DMS79 (cell line): ENCODE measurements around the gene SOCS1.
"Not testable (repeated sequence)": the region's sequence is repeated elsewhere in the genome, so short reads cannot be mapped to it uniquely, and the experiment has no call there.

Experiments
- DNase-seq: peaks from one replicate; lab custom pipeline; 2025; lab: John Stamatoyannopoulos, UW

Gene SOCS1

GRCh38 chr16:11224894-11225676 lies 30.9 kb downstream of the SOCS1 start:
- DNase-seq: no peak

- no peak for DNase-seq
These were observed 31.7 kb downstream of the SOCS1 start for GRCh38 chr16:11224096-11224893.

GRCh38 chr16:11220507-11220906 lies 35.5 kb downstream of the SOCS1 start:
- not testable (repeated sequence) for DNase-seq

- no peak for DNase-seq
These were observed 36.8 kb downstream of the SOCS1 start for GRCh38 chr16:11219178-11219577.

- no peak for DNase-seq
These were observed 37.4 kb downstream of the SOCS1 start for GRCh38 chr16:11218604-11218962.

GRCh38 chr16:11217651-11218603 lies 38.1 kb downstream of the SOCS1 start:
- DNase-seq: no peak

- no peak for DNase-seq
These were observed 40.0 kb downstream of the SOCS1 start for GRCh38 chr16:11215935-11216556.

- no peak for DNase-seq
These were observed 42.2 kb downstream of the SOCS1 start for GRCh38 chr16:11213799-11214198.

GRCh38 chr16:11213373-11213772 lies 42.6 kb downstream of the SOCS1 start:
- DNase-seq: no peak

GRCh38 chr16:11212798-11213196 lies 43.2 kb downstream of the SOCS1 start:
- no peak for DNase-seq

GRCh38 chr16:11211977-11212797 lies 43.8 kb downstream of the SOCS1 start:
- no peak for DNase-seq

GRCh38 chr16:11211061-11211976 lies 44.7 kb downstream of the SOCS1 start:
- no peak for DNase-seq

GRCh38 chr16:11210260-11210659 lies 45.7 kb downstream of the SOCS1 start:
- no peak for DNase-seq

GRCh38 chr16:11208916-11209665 lies 46.9 kb downstream of the SOCS1 start:
- no peak for DNase-seq

- no peak for DNase-seq
These were observed 48.4 kb downstream of the SOCS1 start for GRCh38 chr16:11207646-11208045.

- no peak for DNase-seq
These were observed 50.0 kb downstream of the SOCS1 start for GRCh38 chr16:11205754-11206581.

GRCh38 chr16:11205065-11205699 lies 50.8 kb downstream of the SOCS1 start:
- DNase-seq: no peak
